Prostate gland (tissue), 2 donors: ENCODE results near the gene SNX1.

Experiments used
- POLR2A ChIP-seq: fragments of 450-650 bp; IDR thresholded peaks from one replicate; pipeline ENCODE4 v1.6.1; 2016; ENCODE audit warnings: antibody characterized with exemption, mild to moderate bottlenecking
- TF ChIP-seq, protein P1 (sequence below), 4 experiments: fragments of 200-600 bp in 2 of 4; fragments of 450-650 bp in 2 of 4; sonication (generic) in 2 of 4; IDR thresholded peaks; 1 replicate in 3 of 4; 2 replicates in 1 of 4; pipeline ENCODE4 v1.5.1; 2016 to 2019; ENCODE audit warnings: antibody characterized with exemption in 4 of 4, mild to moderate bottlenecking in 2 of 4, moderate library complexity in 2 of 4

DNA sequence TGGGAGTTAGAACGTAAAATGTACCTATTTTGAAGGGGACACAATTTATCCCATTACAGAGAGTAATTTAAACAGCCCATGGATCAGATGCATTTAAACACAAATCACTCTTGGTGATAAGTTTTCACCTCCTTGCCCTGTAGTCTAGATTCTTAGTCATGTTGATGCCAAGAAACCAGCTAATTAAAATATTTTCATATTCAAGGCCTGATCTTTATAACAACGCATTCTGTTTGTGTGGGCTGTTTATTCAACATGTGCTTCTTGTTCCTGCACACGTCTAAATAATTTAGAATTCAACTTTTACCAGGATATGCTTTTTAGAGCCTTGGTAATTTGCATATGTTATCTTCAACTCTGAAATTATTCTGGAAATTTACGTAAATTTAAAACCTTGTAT lies 25.8 kb downstream of the SNX1 start:
- TF ChIP-seq POLR2A: no peak
- TF ChIP-seq, protein P1, sequence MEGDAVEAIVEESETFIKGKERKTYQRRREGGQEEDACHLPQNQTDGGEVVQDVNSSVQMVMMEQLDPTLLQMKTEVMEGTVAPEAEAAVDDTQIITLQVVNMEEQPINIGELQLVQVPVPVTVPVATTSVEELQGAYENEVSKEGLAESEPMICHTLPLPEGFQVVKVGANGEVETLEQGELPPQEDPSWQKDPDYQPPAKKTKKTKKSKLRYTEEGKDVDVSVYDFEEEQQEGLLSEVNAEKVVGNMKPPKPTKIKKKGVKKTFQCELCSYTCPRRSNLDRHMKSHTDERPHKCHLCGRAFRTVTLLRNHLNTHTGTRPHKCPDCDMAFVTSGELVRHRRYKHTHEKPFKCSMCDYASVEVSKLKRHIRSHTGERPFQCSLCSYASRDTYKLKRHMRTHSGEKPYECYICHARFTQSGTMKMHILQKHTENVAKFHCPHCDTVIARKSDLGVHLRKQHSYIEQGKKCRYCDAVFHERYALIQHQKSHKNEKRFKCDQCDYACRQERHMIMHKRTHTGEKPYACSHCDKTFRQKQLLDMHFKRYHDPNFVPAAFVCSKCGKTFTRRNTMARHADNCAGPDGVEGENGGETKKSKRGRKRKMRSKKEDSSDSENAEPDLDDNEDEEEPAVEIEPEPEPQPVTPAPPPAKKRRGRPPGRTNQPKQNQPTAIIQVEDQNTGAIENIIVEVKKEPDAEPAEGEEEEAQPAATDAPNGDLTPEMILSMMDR (IDR thresholded peaks at IDR 0.05): no peak
